NCI-H510A (cell line): Measurements from ENCODE around the gene TP53TG3F.
"Not testable (repeated sequence)": the region's sequence is repeated elsewhere in the genome, so short reads cannot be mapped to it uniquely, and the experiment has no call there.

Experiments
- DNase-seq: peaks from one replicate; lab custom pipeline; 2025; lab: John Stamatoyannopoulos, UW

Gene TP53TG3F, protein sequence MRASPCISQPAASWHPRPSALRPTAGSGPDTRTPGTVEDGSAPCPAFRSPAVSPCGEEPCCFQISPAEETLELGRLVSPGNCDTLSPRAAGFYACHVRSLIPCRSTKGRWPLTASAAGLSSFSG

DNA sequence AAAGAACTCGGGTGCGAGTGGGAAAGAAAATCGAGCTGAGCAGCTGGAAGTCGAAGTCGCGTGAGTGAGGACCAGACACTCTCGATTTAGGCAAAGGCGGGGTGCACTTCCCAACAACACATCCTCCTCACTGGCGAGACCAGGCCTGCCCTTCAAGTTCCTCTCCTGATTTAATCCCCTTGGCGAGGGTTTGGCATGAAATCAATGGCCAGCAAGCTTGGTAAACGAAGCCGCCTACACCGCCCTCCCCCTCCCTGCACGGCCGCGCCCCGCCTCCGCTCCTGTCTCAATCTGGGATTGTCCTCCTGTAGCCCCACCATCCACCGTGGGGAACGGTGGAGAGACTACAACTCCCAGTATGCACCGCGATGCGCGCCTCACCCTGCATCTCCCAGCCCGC lies at the start of gene TP53TG3F:
Gene TP53TG3F (plus strand): TSS at position 301 of the 400 bp plus-strand sequence. CDS start 68 bp downstream, at position 369.
- DNase-seq: not testable (repeated sequence)

GRCh38 chr16:33491611-33492010 lies 32.2 kb downstream of the TP53TG3F start:
- DNase-seq: not testable (repeated sequence)

- DNase-seq: not testable (repeated sequence)
These were observed 47.8 kb downstream of the TP53TG3F start for GRCh38 chr16:33507231-33507630.

DNA sequence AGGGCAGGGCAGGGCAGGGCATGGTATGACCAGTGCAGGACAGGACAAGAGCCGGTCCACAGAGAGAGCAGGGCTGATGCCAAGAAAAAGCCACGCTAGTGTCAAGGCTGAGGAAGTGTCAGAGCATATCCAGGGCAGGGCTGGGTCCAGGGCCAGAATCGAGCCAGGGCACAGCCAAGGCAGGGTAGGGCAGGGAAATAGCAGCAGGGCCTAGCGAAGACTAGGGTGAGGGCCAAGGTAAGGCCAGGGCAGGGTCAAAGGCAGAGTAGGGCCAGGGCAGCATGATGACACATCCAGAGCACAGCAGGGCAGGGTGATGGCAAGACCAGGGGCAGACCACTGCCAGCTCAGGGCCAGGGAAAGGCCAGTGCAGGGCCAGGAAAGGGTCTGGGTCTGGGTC lies 49.7 kb downstream of the TP53TG3F start:
- DNase-seq: not testable (repeated sequence)

GRCh38 chr16:33509906-33510305 lies 50.5 kb downstream of the TP53TG3F start:
- not testable (repeated sequence) for DNase-seq
